ENCODE results near the gene GAL. TPM values are rescaled to one million over a fixed set of nuclear protein-coding genes. Genes with fewer than 3 reads are reported as not detected.

Gene GAL
- total RNA-seq, 1 experiment from 2014 or later = 65.2 TPM

DNA sequence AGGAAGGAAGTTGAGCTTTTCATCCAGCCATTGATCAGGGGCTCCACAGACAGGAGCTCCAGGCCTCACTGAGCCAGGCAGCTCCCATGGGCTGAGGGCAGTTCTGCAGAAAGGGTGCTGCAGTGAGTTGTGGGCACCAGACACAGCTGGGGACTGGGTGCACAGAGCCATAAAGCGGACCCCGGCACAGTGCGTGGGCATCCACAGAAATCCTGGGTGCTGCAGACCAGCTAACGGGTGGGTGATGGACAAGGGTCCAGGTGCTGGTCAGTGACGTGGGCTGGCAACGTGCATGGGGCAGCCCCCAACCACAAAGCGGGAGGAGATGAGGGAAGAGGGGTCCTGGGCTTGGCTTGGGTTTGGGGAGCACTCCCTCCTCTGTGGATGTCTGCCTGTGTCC lies 19.4 kb upstream of the GAL start:
- WGBS (ENCODE audit: extremely low coverage, insufficient read length, low lambda C conversion rate) = no CpG with 5 or more reads among the region's 7 CpGs
- H3K23me2 ChIP-seq (ENCODE audit: insufficient read length, low read depth, low read length, poor library complexity, severe bottlenecking) = no peaks in the 10 kb centered on the region
- H3K4ac ChIP-seq (ENCODE audit: low read depth, low read length) = no peak overlapping the region
- TF ChIP-seq, protein P1, sequence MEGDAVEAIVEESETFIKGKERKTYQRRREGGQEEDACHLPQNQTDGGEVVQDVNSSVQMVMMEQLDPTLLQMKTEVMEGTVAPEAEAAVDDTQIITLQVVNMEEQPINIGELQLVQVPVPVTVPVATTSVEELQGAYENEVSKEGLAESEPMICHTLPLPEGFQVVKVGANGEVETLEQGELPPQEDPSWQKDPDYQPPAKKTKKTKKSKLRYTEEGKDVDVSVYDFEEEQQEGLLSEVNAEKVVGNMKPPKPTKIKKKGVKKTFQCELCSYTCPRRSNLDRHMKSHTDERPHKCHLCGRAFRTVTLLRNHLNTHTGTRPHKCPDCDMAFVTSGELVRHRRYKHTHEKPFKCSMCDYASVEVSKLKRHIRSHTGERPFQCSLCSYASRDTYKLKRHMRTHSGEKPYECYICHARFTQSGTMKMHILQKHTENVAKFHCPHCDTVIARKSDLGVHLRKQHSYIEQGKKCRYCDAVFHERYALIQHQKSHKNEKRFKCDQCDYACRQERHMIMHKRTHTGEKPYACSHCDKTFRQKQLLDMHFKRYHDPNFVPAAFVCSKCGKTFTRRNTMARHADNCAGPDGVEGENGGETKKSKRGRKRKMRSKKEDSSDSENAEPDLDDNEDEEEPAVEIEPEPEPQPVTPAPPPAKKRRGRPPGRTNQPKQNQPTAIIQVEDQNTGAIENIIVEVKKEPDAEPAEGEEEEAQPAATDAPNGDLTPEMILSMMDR (conservative IDR thresholded peaks at IDR 0.05) = no peak
- H3K27me3 Mint-ChIP-seq (ENCODE audit: low read depth) = peaks cover 6% of the 10 kb centered on the region
- no peak overlapping the region; the same call in 1 of the 2 replicates for H3K14ac ChIP-seq (ENCODE audit: insufficient read depth, low read length)
- no peaks in the 10 kb centered on the region for H4K20me1 ChIP-seq (ENCODE audit: control insufficient read depth, insufficient read depth, insufficient read length)
- no peak for DNase-seq
- H3K9me3 Mint-ChIP-seq = peaks cover 3 to 6% of the 10 kb centered on the region in 2 experiments; a peak in 4 of 5 replicates
- H2BK12ac ChIP-seq (ENCODE audit: insufficient read length, low read depth, low read length) = no peak overlapping the region
- H3K27me3 ChIP-seq (ENCODE audit: insufficient read depth, low read length) = no peaks in the 10 kb centered on the region
- peaks cover 5 to 8% of the 10 kb centered on the region in 2 experiments for H3K4me1 Mint-ChIP-seq
- no peak overlapping the region for H3K4me2 ChIP-seq (ENCODE audit: insufficient read depth, insufficient read length, low read length)
- no peak overlapping the region for H3K27ac ChIP-seq (ENCODE audit: insufficient read length, low read depth, low read length)
- H2BK5ac ChIP-seq (ENCODE audit: insufficient read length, low read length) = no peak overlapping the region
- no peak overlapping the region for H2AFZ ChIP-seq (ENCODE audit: low read length)
- no peak overlapping the region for H3K56ac ChIP-seq (ENCODE audit: insufficient read length, low read depth, low read length)
- H2BK120ac ChIP-seq (ENCODE audit: low read depth, low read length, poor library complexity, severe bottlenecking) = no peak overlapping the region
- H4K8ac ChIP-seq (replicated peaks; ENCODE audit: insufficient read length, low read depth, low read length) = no peak overlapping the region
- no peaks in the 10 kb centered on the region for H3K36me3 Mint-ChIP-seq (ENCODE audit: insufficient read depth in 1 of 3, low read depth in 3 of 3)
- no peak overlapping the region for H3K9ac ChIP-seq (ENCODE audit: extremely low read depth, insufficient read length, low read length)
- H3K79me2 ChIP-seq (ENCODE audit: insufficient read depth, low read length) = no peaks in the 10 kb centered on the region
- H3K18ac ChIP-seq (ENCODE audit: insufficient read length, low read depth, low read length) = no peak overlapping the region
- H3K9me3 ChIP-seq (ENCODE audit: control insufficient read depth, low read depth, low read length) = no peaks in the 10 kb centered on the region
- H2BK15ac ChIP-seq (ENCODE audit: low read depth, low read length) = no peak overlapping the region
- H3K4me3 Mint-ChIP-seq = no peak overlapping the region
- H3K79me1 ChIP-seq (ENCODE audit: insufficient read depth, low read depth, low read length, poor library complexity, severe bottlenecking) = no peaks in the 10 kb centered on the region
- H3T11ph ChIP-seq (ENCODE audit: low read length) = no peak overlapping the region
- H4K5ac ChIP-seq (ENCODE audit: insufficient read length, low read depth, low read length) = no peak overlapping the region
- H3K4me1 ChIP-seq (ENCODE audit: insufficient read depth, low read length) = no peaks in the 10 kb centered on the region; the same call in 1 of the 2 replicates
- H2BK20ac ChIP-seq (ENCODE audit: low read depth, low read length, poor library complexity, severe bottlenecking) = no peak overlapping the region
- H3K23ac ChIP-seq (ENCODE audit: insufficient read length, low read depth, low read length) = no peak overlapping the region
- no peak overlapping the region for H4K91ac ChIP-seq (ENCODE audit: insufficient read length, low read depth, low read length)
- no peak overlapping the region for H2AK5ac ChIP-seq (ENCODE audit: insufficient read length, low read length)
- H3K27ac Mint-ChIP-seq = no peak overlapping the region
